ENCODE results near the gene PSAP.
A peak's percentile ranks its signal among the peaks of the same experiment; 100 is the strongest.

PSAP gene

DNA sequence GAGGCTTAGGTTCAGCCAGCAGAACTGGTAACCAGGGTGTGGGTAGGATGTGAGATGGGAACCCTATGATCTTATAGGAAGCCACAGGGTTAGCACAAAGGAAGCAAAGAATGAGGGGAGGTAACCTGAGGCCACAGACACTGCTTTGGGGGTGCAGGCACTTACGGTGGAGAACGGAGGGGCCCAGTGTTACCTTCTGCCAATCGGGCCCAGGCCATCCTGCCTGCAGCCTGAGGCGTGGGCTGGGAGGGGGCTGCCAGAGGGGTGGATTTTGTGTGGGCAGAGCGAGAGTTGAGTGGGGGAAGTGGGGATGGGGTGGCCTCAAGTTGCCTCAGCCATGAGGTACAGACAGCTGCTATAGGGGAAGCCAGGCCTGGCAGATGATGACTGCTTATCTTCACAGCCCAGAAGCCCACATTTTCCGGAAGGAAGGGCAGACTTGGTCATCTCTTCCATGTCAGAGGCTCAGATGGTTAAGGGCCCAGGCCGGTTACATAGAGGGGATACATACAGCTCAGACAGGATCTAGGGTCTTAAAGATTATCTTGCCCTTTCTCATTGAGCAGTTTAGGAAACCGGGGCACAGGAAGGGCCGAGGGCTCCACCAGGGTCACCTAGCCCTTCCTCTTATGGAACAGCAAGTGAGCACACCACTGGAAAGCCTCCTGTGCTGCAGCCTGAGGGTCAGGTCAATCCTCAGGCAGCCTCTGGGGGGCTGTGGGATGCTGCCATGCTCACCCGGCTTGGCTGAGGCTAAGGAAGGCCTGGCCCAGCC, 53.3 kb downstream of the PSAP start:
- in situ Hi-C loops (cut with MboI; ENCODE audit: low pct_unique_long_range_greater_than_20kb, low sequenced_read_pairs, unreplicated experiment), result no loop called here
- TF ChIP-seq, protein P1, sequence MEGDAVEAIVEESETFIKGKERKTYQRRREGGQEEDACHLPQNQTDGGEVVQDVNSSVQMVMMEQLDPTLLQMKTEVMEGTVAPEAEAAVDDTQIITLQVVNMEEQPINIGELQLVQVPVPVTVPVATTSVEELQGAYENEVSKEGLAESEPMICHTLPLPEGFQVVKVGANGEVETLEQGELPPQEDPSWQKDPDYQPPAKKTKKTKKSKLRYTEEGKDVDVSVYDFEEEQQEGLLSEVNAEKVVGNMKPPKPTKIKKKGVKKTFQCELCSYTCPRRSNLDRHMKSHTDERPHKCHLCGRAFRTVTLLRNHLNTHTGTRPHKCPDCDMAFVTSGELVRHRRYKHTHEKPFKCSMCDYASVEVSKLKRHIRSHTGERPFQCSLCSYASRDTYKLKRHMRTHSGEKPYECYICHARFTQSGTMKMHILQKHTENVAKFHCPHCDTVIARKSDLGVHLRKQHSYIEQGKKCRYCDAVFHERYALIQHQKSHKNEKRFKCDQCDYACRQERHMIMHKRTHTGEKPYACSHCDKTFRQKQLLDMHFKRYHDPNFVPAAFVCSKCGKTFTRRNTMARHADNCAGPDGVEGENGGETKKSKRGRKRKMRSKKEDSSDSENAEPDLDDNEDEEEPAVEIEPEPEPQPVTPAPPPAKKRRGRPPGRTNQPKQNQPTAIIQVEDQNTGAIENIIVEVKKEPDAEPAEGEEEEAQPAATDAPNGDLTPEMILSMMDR (IDR thresholded peaks at IDR 0.05; ENCODE audit: extremely low read depth, insufficient read depth, missing control alignments), result no peak
- DNase-seq (ENCODE audit: low spot score), result no peak

DNA sequence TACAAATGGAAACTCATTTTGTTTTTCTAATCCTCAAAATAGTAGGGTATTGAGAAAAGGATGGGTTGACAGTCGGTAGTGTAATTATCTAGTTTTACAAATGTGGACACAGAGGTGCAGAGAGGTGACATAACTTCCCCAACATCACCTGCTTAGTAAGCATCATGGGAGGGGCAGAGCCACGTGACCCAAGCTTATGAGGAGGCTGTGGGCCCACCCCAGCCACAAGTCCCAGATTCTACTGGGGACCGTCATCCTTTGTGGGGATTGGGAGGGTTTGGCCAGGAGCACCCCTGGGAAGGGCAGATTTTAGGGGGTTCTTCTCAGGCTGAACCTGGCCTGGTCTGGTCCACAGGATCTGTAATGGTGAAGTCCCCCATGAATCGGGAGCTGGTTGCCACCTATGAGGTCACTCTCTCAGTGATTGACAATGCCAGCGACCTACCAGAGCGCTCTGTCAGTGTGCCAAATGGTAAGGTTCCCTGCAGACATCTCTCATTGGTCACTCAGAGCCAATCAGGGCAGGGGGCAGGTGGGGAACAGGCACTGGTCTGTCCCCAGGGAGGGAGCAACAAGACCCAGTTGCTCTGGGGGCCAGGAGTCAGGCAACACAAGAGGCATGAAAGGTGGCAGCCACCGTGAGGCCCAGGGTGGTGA, 54.2 kb downstream of the PSAP start:
- in situ Hi-C loops (cut with MboI; ENCODE audit: low pct_unique_long_range_greater_than_20kb, low sequenced_read_pairs, unreplicated experiment), result no loop called here
- TF ChIP-seq, protein P1 (IDR thresholded peaks at IDR 0.05; ENCODE audit: extremely low read depth, insufficient read depth, missing control alignments), result no peak
- no peak for DNase-seq (ENCODE audit: low spot score)

DNA sequence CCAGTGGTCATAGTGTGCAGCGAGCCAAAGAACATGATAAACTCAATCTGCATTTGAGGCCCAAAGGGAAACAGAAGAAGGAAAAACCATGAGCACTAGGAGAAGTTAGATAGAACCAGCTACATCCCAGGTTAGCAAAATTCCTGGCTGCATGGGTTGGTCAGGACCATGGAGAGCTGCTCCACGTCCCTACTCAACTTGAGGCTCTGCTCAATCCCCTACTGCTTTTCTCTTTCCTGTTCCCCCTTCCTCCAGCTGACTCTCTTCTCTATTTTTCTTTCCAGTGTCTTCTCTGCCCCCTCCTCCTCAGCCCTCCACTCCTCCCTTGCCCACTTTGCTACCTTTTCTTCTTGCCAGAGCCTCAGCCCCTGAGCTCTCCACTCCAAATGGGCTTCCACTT, 55.8 kb downstream of the PSAP start:
- no peak for DNase-seq (ENCODE audit: low spot score)
- in situ Hi-C loops (cut with MboI; ENCODE audit: low pct_unique_long_range_greater_than_20kb, low sequenced_read_pairs, unreplicated experiment), result no loop called here
- TF ChIP-seq, protein P1 (IDR thresholded peaks at IDR 0.05; ENCODE audit: extremely low read depth, insufficient read depth, missing control alignments), result no peak

DNA sequence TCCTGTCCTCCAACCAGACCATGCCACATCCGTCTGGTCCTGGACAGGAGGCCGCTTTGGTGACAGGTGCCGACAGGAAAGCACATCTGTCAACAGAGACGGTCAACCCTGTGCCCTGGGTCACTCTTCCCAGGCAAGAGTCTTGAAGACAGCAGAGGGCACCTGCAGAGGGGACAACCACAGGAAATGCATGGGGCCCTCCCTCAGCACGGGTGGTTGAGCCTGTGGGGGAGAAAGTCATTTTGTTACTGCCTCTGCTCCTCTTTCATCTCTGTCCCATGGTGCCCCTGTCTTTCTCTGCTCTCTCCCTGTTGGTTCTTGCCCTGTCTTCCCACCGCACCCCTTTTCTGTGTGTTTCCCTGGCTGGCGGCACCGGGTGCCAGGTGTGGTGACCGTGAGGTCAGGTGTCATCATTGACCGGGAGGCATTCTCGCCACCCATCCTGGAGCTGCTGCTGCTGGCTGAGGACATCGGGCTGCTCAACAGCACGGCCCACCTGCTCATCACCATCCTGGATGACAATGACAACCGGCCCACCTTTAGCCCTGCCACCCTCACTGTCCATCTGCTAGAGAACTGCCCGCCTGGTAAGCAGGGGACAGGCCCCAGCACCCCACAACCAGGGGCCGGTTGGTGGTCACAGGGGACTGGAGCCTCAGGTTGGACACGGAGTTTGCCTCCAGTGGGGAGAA, 60.2 kb downstream of the PSAP start:
- peak; percentile 69 for DNase-seq (ENCODE audit: low spot score)
- in situ Hi-C loops (cut with MboI; ENCODE audit: low pct_unique_long_range_greater_than_20kb, low sequenced_read_pairs, unreplicated experiment), result no loop called here

DNA sequence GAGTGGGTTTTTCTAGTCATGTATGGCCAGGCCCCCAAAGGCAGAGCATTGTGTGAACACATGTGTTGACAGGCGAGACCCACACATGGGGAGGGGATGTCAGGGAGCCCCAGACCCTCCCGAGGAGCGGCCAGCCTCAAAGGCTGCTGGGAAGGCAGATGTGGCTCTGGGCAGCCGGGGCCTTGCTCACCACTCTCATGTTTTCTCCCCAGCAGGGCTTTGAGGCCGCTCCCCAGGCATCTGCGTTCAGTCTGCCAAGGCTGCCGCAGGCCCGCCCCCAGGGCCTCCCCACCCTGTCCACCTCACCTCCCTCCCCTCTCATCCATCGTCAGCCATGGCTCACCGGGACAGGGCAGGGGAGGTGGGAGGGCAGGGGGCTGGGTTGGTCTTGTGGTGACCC, 61.2 kb downstream of the PSAP start:
- TF ChIP-seq, protein P1 (IDR thresholded peaks at IDR 0.05; ENCODE audit: extremely low read depth, insufficient read depth, missing control alignments), result no peak
- DNase-seq (ENCODE audit: low spot score), result no peak
- in situ Hi-C loops (cut with MboI; ENCODE audit: low pct_unique_long_range_greater_than_20kb, low sequenced_read_pairs, unreplicated experiment), result no loop called here

More for the DNA sequence above, 60.2 kb downstream of the PSAP start:
- TF ChIP-seq, protein P1 (IDR thresholded peaks at IDR 0.05; ENCODE audit: extremely low read depth, insufficient read depth, missing control alignments), result no peak

DNA sequence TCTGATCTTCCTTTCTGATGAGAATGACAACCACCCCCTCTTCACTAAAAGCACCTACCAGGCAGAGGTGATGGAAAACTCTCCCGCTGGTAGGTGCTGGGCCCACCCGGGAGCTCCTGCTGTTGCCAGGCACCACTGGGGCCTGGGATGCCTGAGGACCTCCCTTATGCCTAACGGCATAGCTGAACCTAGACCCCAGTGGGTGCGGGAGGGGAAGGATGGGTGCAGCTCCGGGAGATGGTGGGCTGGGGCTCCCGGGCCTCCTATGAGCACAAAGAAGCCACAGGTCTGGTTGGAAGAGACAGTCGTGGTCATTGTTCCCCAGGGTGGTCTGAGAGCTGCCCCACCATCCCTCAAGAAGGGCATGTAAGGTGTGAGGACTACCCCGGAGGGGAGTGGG, 62.1 kb downstream of the PSAP start:
- TF ChIP-seq, protein P1 (IDR thresholded peaks at IDR 0.05; ENCODE audit: extremely low read depth, insufficient read depth, missing control alignments), result no peak
- in situ Hi-C loops (cut with MboI; ENCODE audit: low pct_unique_long_range_greater_than_20kb, low sequenced_read_pairs, unreplicated experiment), result no loop called here

More for the DNA sequence above, 62.1 kb downstream of the PSAP start:
- no peak for DNase-seq (ENCODE audit: low spot score)

Measured in GM13977 (cell line).